Stimulated activated naive CD8-positive, alpha-beta T cell treated with anti-CD3 and anti-CD28 coated beads, Interleukin-15, amount 100 ng/mL, for 72 hours (primary cell): ENCODE measurements around the gene ANKS1B.

Experiments
- ATAC-seq: fragments of 150-1000 bp; cut with Tn5 transposase; 2 replicates; pipeline ENCODE4 v1.10.0; 2021; ENCODE audit warnings: mild to moderate bottlenecking, moderate library complexity
- DNase-seq, 2 donors: peaks; one replicate each; pipeline ENCODE4 v3.0.0; 2021 to 2022
- H3K27ac Mint-ChIP-seq, 2 donors: one replicate each; pipeline ENCODE4 v1.8.0; 2022; ENCODE audit warnings: mild to moderate bottlenecking in 2 of 2, mixed read lengths in 2 of 2, moderate library complexity in 2 of 2
- H3K27me3 Mint-ChIP-seq: one replicate; pipeline ENCODE4 v1.8.0; 2022; ENCODE audit warnings: mixed read lengths
- H3K4me1 Mint-ChIP-seq: one replicate; pipeline ENCODE4 v1.8.0; 2022; ENCODE audit warnings: mild to moderate bottlenecking, mixed read lengths
- H3K4me3 Mint-ChIP-seq, 2 donors: one replicate each; pipeline ENCODE4 v1.8.0; 2022; ENCODE audit warnings: mild to moderate bottlenecking in 2 of 2, mixed read lengths in 2 of 2, moderate library complexity in 1 of 2
- H3K9me3 Mint-ChIP-seq, 2 donors: one replicate each; pipeline ENCODE4 v1.8.0; 2022; ENCODE audit warnings: mixed read lengths in 2 of 2

The ANKS1B gene

DNA sequence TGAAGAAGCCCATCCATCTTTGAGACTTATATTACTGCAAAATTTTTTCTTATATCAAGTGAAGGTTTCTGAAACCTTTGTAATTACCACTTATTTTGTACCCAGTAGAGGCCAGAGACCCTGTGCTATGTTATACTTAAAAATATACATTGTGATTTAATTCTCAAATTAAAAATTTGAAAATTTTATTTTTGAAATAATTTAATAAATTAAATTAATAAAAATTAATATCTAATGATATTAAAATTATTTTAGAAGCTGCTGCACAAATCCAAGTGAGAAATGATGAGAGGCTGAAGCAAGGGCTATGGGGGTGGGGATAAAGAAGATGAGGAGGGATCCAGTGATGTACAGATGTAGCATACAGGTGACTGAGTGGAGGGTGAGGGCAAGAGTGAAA lies 1080.9 kb downstream of the ANKS1B start:
- Mint-ChIP-seq H3K9me3 (no peaks in the 10 kb centered on the region), H3K27ac (no peak overlapping the region), H3K4me1 (no peaks in the 10 kb centered on the region), H3K27me3 (no peaks in the 10 kb centered on the region), H3K4me3 (no peak overlapping the region)
- DNase-seq: no peak
- ATAC-seq: no peak

DNA sequence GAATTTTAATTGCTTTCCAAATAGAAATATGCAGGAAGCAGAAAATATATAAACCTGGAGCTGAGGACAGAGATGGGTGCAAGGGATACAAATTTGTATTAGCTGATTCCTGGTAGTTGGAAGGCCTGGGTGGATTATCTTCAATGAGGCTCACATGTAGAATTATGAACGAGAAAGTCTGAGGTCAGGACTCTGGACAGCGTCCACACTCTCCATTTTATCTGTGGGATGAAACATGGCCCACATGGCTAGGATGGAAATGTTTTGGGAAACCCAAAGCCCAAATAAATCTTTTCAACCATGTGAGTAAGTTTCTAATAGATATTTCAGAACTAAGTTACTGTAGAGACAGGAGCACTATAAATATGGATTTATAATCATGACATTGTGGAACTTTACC lies 1083.5 kb downstream of the ANKS1B start:
- no peaks in the 10 kb centered on the region for H3K4me1 Mint-ChIP-seq
- no peak for ATAC-seq
- no peak overlapping the region for H3K27ac Mint-ChIP-seq

DNA sequence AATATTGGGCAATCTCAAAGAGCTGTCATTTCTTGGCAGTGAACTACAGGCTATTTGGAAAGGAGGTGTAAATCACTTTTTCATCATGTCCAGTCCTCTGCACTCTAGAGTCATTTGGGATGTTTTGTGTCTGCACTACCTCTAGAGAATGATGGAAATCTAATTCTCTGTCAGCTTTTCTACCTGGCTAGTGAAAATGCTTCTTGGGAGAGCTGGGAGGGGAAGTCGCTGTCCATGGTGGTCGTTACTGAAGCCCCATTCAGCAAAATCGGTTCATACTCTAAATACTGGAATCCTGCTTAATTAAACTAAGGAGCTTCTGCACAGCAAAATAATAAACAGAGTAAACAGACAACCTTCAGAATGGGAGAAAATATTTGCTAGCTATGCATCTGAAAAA lies 1087.8 kb downstream of the ANKS1B start:
- Mint-ChIP-seq H3K4me3 (no peak overlapping the region), H3K4me1 (no peaks in the 10 kb centered on the region), H3K9me3 (no peaks in the 10 kb centered on the region), H3K27me3 (peaks cover 45% of the 10 kb centered on the region), H3K27ac (no peak overlapping the region)
- ATAC-seq: no peak
- no peak for DNase-seq

More for the DNA sequence above, 1083.5 kb downstream of the ANKS1B start:
- DNase-seq: no peak
- H3K27me3 Mint-ChIP-seq: peaks cover 12% of the 10 kb centered on the region
- H3K9me3 Mint-ChIP-seq: no peaks in the 10 kb centered on the region
- H3K4me3 Mint-ChIP-seq: no peak overlapping the region

DNA sequence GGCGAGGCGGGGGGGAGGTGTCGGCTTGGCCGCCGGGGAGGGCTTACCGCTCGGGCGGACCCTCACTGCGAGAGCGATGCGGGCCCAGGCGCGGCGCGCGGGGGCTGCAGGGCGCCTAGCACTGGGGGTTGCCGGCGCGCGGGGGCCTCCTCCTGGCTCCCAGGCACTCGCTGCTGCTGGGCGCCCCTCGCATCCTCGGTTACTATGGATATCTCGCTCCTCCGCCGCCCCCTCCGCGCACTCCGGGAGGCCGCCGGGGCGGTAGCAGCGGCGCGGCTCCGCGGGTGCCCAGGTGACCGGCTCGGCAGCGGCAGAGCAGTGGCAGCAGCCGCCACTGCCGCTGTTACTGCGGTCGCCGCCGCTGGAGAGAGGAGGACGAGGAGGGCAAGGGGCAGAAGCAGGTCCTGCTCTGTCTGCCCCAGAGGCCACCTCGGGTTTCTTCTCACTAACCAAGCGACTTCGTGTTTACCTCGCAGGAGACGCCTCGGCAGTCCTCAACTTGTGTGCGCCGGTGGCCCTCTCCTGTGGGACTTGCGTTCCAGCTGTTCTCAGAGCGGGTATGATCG lies 1089.6 kb downstream of the ANKS1B start:
- Mint-ChIP-seq H3K4me3 (no peak overlapping the region), H3K27ac (no peak overlapping the region), H3K27me3 (peaks cover 45% of the 10 kb centered on the region), H3K4me1 (no peaks in the 10 kb centered on the region), H3K9me3 (no peaks in the 10 kb centered on the region)
- DNase-seq (no peak), ATAC-seq (no peak)

DNA sequence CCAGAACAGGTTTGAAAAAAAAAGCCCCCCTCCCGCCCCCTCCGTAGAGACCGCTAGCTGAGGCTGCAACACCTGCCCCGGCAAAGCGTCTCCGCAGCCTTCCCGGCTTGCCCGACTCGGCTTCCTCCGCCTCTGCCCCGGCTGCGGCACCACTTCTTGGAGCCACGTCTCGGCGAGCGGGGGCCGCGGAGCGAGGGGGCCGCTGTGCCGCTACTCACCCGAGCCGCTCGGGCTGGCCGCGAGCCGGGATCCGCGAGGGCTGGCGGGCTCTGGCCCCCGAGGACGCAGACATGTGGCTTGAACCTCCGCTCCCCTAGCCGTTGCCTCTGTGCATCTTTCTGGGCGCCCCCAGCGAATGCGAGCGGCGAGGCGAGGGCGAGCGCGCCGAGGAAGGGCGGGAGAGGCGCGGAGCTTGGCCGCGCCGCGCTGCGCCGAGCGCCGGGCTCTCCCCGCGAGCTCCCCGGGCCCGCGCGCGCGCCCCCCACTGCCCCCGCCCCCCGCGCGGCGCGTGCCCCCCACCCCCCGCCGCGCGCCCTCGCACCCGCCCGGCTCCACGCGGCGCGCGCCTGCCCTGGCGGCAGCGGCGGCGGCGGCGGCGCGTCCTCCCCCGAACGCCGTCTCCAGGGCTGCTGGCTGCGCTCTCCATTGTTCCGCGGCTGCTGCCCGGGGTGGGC lies 1090.2 kb downstream of the ANKS1B start:
- Mint-ChIP-seq H3K9me3 (no peaks in the 10 kb centered on the region), H3K27ac (no peak overlapping the region), H3K27me3 (peaks cover 45% of the 10 kb centered on the region), H3K4me1 (no peaks in the 10 kb centered on the region), H3K4me3 (no peak overlapping the region)
- no peak for ATAC-seq
- no peak for DNase-seq

DNA sequence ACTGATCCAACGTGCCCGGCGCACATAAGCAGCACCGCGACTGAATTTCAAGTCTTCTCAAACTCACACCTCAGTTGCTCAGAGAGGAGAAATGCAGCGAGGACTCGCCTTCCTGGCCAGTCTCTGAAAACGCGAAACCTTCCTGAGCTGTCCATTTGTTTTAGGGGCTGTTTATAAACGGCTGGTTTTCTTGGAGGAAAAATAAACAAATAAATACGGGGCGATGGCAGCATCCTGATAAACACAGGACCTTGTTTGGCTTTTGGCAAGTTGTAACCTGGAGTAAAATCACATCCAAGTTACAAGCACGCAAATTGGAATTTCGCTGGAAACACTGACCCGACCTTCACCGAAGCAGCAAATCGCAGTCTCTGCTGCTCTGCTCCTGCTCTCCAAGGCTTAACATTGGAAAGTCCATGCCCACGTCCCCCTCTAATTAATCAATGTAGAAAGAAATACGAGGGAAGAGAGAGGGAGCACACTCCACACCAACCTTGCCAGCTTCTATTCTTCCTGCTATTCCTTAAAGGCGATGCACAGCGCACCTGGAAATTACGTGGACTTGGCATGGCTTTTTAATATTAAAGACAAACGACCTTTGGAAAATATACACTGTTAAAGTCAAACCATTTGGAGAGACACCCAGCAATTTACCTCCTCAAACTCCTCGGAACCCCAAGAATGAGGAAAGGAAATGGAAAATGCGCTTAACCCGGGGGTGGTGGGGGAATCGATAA lies 1090.9 kb downstream of the ANKS1B start:
- H3K27me3 Mint-ChIP-seq: peaks cover 48% of the 10 kb centered on the region
- H3K4me3 Mint-ChIP-seq: no peak overlapping the region
- no peaks in the 10 kb centered on the region for H3K4me1 Mint-ChIP-seq
- no peak overlapping the region for H3K27ac Mint-ChIP-seq
- DNase-seq (no peak), ATAC-seq (no peak)
- H3K9me3 Mint-ChIP-seq: no peaks in the 10 kb centered on the region

DNA sequence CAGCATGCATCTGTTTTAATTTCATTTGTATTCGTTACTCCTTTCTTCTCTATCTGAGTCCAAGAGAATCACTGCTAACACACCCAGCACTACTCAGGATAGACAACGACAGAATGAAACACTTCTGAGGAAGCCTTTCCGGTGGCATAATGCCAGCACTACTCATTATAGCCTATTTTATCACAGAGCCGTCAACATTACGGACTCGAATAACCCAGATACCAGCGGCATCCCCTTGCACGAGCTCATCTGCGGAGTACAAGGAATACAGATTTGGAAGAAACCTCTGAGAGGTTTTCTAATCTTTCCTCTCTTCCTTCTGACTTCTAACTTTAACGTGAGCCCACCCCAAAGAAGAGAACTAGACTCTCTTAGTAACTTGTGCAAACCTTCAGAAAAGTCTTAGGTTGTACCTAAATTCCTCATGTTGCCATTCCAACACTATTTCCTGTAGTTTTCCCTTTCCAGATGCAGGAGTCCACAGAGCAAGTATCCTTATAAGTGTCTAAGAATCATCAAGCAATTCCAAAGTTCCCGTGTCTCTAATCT lies 1091.5 kb downstream of the ANKS1B start:
- H3K27ac Mint-ChIP-seq: no peak overlapping the region
- DNase-seq (no peak), ATAC-seq (no peak)
- H3K4me3 Mint-ChIP-seq: no peak overlapping the region
- no peaks in the 10 kb centered on the region for H3K4me1 Mint-ChIP-seq
- H3K27me3 Mint-ChIP-seq: peaks cover 55% of the 10 kb centered on the region
- no peaks in the 10 kb centered on the region for H3K9me3 Mint-ChIP-seq

DNA sequence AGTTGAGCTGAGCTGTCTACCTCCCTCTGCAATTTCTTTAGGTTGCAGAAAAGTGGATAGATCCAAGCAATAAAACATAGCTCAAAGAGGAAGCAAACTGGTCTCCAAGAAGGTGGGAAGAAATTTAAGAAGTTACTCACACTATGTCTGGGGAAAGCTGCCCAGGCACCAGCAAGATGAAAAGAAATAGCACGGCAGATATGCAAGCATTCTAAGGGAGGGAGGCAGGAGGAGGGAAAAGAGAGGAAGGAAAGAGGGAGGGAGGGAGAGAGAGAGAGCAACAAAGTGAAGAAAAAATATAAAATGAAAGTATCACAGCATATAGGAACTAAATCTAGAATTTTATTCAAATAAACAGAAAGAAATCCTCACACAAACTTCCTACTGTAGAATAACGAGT lies 1099.0 kb downstream of the ANKS1B start:
- ATAC-seq (no peak), DNase-seq (no peak)
- Mint-ChIP-seq H3K9me3 (no peaks in the 10 kb centered on the region), H3K4me1 (no peaks in the 10 kb centered on the region), H3K27ac (no peak overlapping the region), H3K4me3 (no peak overlapping the region), H3K27me3 (peaks cover 25% of the 10 kb centered on the region)

DNA sequence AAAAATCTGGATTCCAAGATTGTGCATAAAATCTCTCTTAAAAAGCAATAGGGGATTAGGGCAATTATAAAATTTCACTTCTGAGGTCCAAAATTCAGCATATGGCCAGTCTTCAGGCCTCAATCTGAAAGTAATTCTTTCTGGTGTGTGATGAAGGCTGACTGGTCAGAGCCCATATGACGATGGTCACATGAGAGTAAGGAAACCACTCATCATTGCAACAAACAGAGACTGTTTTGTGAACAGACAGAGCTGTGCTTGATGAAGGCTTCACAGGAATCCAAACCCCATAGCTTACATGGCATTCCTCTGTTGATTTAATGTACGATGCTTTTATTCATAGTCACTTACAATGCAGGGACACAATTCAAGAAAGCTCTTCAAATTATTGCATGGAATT lies 1101.5 kb downstream of the ANKS1B start:
- no peak overlapping the region for H3K27ac Mint-ChIP-seq
- H3K4me1 Mint-ChIP-seq: no peaks in the 10 kb centered on the region
- no peak overlapping the region for H3K4me3 Mint-ChIP-seq
- H3K27me3 Mint-ChIP-seq: peaks cover 22% of the 10 kb centered on the region
- DNase-seq (no peak), ATAC-seq (no peak)
- H3K9me3 Mint-ChIP-seq: no peaks in the 10 kb centered on the region

DNA sequence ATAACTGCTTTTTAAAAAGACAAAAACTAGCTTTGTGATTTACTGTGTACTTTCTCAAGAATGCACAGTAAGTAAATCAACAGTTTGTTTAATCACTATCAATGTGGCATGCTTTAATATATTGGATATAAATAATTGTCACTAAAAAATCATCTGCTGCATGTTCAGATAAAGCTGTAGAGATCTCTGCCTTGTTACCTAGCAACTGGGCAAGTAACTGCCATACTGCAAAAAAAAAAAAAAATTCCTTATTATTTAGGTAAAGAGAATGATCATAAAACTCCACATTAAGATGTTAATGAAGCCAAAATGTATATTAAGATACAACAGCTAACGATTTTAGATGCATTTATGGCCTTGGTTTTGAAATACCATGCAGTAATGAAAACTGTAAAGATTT lies 1102.2 kb downstream of the ANKS1B start:
- Mint-ChIP-seq H3K9me3 (no peaks in the 10 kb centered on the region), H3K27ac (no peak overlapping the region), H3K27me3 (peaks cover 21% of the 10 kb centered on the region), H3K4me1 (no peaks in the 10 kb centered on the region), H3K4me3 (no peak overlapping the region)
- DNase-seq (no peak), ATAC-seq (no peak)

DNA sequence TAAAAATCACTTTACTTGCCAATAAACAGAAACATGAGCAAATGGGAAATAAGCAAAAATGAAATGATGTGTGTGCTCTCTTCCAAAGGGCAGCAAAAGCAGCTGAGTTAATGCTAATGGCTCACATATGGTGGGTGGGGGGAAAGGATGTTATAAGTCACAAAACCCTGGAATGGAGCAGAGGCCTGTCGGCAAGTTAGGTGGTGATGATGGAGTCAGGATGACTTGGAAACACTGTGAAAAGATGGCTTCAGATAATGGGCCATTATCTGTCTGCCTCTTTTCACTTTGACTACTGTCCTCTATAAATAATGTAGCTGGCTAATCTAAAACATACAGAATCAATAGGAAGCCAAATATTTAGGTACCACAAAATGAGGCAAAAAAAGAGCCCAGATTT lies 1111.0 kb downstream of the ANKS1B start:
- no peaks in the 10 kb centered on the region for H3K9me3 Mint-ChIP-seq
- no peaks in the 10 kb centered on the region for H3K4me1 Mint-ChIP-seq
- no peak overlapping the region for H3K27ac Mint-ChIP-seq
- ATAC-seq (no peak), DNase-seq (no peak)
- peaks cover 15% of the 10 kb centered on the region for H3K27me3 Mint-ChIP-seq
- no peak overlapping the region for H3K4me3 Mint-ChIP-seq

DNA sequence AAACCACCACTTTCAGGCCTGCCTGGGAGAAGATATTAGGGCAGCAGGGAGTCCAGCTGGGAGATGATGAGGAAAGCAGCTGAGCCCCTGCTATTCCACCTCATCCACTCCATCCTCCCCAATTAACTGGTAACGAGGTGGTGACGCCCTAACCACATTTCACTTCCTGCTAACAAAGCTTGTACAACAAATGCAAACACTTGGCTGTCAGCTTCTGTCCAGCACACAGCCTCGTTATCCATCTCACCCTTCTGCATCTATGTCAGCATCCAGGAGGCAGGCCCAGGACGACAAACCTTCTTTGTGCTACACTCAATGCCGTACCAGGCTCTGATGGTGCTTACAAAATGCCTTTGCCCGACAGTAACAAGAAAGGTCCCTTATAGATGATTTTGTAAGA lies 1114.2 kb downstream of the ANKS1B start:
- no peak overlapping the region for H3K4me3 Mint-ChIP-seq
- no peaks in the 10 kb centered on the region for H3K4me1 Mint-ChIP-seq
- H3K9me3 Mint-ChIP-seq: peaks cover 2% of the 10 kb centered on the region in 2 donors
- DNase-seq (no peak), ATAC-seq (no peak)
- peaks cover 7% of the 10 kb centered on the region for H3K27me3 Mint-ChIP-seq
- H3K27ac Mint-ChIP-seq: no peak overlapping the region

DNA sequence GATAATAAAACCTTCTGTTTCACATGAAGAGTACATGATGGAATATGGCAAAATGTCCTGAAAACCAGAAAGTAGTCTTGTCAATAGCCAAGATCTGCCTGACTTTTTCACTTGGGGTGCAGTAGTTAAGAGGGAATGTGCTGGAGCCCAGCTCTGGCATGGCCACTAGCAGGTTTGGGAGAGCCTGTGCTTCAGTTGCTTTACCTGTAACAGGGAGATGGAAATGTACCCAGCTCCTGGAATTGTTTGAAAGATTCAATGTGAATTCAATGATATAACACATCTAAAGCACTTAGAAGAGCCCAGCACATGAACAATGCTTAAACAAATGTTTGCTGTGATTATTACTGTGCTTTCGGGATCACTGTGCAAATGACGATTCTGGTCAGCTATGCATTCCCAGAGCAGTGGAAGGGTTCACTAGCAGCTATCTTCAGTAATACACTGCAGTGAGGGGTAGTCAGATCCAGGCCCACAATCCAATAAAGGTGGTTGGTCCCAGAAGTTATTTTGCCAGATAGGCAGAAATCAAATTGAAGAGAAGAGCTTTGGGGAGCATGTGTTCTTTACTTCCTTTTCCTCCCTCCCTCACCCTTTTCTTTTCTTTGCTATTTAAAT lies 1114.7 kb downstream of the ANKS1B start:
- H3K27ac Mint-ChIP-seq: no peak overlapping the region
- DNase-seq: no peak
- H3K4me1 Mint-ChIP-seq: no peaks in the 10 kb centered on the region
- H3K9me3 Mint-ChIP-seq: peaks cover 7% of the 10 kb centered on the region in 2 donors
- H3K4me3 Mint-ChIP-seq: no peak overlapping the region
- no peak for ATAC-seq
- peaks cover 7% of the 10 kb centered on the region for H3K27me3 Mint-ChIP-seq

DNA sequence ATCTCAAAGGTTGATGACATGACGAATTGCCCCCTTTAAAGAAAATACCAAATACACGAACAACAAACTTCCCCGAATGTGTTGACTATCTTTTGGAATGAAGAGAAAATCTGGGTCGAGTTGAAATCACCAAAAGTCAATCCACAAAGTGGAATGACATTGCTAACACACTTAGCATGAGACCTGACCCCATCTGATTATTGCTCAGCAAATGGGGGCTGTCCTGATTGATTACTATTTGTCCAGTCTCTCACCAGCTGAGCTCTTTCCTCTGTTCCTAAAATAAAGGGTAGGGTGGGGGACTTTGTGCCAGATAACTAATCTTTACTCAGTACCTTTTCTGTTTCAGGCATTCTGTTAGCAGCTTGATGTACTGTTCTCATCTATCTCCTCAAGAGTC lies 1116.2 kb downstream of the ANKS1B start:
- no peak overlapping the region for H3K27ac Mint-ChIP-seq
- H3K4me3 Mint-ChIP-seq: no peak overlapping the region
- H3K27me3 Mint-ChIP-seq: peaks cover 7% of the 10 kb centered on the region
- H3K9me3 Mint-ChIP-seq: peaks cover 7 to 11% of the 10 kb centered on the region in 2 donors
- no peaks in the 10 kb centered on the region for H3K4me1 Mint-ChIP-seq
- ATAC-seq: no peak
- DNase-seq: no peak

DNA sequence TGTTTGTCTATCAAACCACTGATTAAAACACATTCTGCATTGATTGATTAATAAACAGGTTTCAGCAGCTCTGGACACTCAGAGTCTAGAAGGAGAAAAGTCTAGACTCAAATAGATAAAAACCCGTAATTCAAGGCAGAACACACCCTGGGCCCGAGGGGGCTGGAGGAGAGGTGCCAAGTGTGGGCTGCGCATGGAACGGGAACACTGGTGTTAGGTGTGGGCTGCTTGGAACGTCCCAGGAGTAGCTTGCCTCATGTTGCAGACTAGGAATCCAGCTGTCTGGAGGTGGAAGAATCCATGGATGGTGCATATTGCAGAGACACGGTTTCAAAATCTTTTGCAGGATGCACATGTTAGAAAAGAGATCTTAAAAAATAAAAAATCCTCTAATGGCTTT lies 1116.7 kb downstream of the ANKS1B start:
- peaks cover 7 to 11% of the 10 kb centered on the region in 2 donors for H3K9me3 Mint-ChIP-seq
- no peak overlapping the region for H3K27ac Mint-ChIP-seq
- no peak overlapping the region for H3K4me3 Mint-ChIP-seq
- no peak for DNase-seq
- no peak for ATAC-seq
- H3K4me1 Mint-ChIP-seq: no peaks in the 10 kb centered on the region
- H3K27me3 Mint-ChIP-seq: peaks cover 7% of the 10 kb centered on the region

DNA sequence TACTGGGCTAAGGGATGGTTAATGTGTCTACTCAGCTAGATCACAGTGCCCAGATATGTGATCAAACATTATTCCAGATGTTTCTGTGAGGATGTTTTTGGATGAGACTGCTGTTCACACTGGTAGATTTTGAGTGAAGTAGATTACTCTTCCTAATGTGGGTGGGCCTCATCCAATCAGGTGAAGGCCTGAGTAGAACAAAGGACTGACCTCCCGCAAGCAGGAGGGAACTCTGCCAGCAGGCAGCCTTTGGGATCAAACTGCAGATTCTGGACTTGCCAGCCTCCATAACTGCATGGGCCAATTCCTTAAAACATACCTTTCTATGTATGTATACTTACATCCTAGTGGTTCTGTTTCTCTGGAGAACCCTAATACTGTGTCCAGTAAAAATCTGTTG lies 1120.4 kb downstream of the ANKS1B start:
- no peak overlapping the region for H3K4me3 Mint-ChIP-seq
- ATAC-seq: no peak
- no peak overlapping the region for H3K27ac Mint-ChIP-seq

More for the DNA sequence above, 1120.4 kb downstream of the ANKS1B start:
- H3K4me1 Mint-ChIP-seq: no peaks in the 10 kb centered on the region
- H3K27me3 Mint-ChIP-seq: no peaks in the 10 kb centered on the region
- peaks cover 7 to 11% of the 10 kb centered on the region in 2 donors for H3K9me3 Mint-ChIP-seq
- no peak for DNase-seq
